ENCODE data around the gene UBE2D3.

The UBE2D3 gene

GRCh38 chr4:102758241-102759160 lies 68.8 kb downstream of the UBE2D3 start:
- no peak for DNase-seq

- no peak for DNase-seq
These were observed 69.7 kb downstream of the UBE2D3 start for GRCh38 chr4:102757681-102758080.

DNA sequence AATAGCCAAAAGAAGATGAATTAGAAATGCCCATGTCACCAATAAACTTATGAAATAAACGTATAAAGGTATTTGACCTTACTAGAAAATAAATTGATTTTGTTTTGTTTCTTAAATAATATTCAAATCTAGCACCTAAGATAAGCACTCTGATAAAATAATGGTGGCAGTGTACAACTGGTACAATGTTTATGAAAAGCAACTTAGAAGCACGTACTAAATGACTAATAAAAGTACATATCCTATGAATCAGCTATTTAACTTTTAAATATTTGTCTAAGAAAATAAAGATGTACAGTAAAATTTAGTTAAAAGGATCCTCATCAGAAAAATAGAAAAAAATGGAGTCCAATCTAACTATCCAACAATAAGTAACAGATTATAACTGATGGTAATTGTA lies 73.3 kb downstream of the UBE2D3 start:
- DNase-seq, result no peak

DNA sequence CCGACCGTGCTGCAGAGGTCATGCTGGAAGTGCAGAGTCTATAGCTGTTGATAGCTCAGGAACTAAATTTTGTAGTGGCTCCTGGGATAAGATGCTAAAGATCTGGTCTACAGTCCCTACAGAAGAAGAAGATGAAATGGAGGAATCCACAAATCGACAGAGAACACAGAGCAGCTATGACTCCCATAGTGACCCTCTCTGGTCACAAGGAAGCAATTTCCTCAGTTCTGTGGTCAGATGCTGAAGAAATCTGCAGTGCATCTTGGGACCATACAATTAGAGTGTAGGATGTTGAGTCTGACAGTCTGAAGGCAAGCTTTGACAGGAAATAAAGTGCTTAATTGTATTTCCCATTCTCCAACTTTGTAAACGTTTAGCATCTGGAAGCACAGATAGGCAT lies 75.4 kb downstream of the UBE2D3 start:
- no peak for DNase-seq

Data from nucleus accumbens (tissue), 56 donors.